Fibroblast of mammary gland (primary cell): Measurements from ENCODE around the gene LTF.

Experiments
- DNase-seq: peaks from one replicate; pipeline ENCODE4 v3.0.0-alpha.2; 2010; ENCODE audit warnings: low read depth
- H3K4me3 ChIP-seq: 2 replicates; pipeline ENCODE4 v1.5.1; 2011; ENCODE audit warnings: low read depth, mild to moderate bottlenecking, low read length, moderate library complexity; ENCODE audit not compliant: control insufficient read depth
- CTCF ChIP-seq: conservative IDR thresholded peaks from 2 replicates; pipeline ENCODE4 v1.5.1; 2011; ENCODE audit warnings: low read depth, low read length, inconsistent platforms; ENCODE audit not compliant: control insufficient read depth, insufficient read depth

The LTF gene

GRCh38 chr3:46477756-46478155 is 13.1 kb upstream of the LTF start:
- no peak for DNase-seq

GRCh38 chr3:46477145-46477544 is 12.4 kb upstream of the LTF start:
- H3K4me3 ChIP-seq: no peak overlapping the region
- no peak for DNase-seq
- no peak for TF ChIP-seq CTCF

More at GRCh38 chr3:46477756-46478155, 13.1 kb upstream of the LTF start:
- H3K4me3 ChIP-seq: no peak overlapping the region
- TF ChIP-seq CTCF: no peak

- no peak for DNase-seq
- H3K4me3 ChIP-seq: no peak overlapping the region
- no peak for TF ChIP-seq CTCF
Observed at GRCh38 chr3:46472736-46473135, 8.0 kb upstream of the LTF start.

- no peak for TF ChIP-seq CTCF
- no peak for DNase-seq
- no peak overlapping the region for H3K4me3 ChIP-seq
Observed at GRCh38 chr3:46471371-46471914, 6.7 kb upstream of the LTF start.

- TF ChIP-seq CTCF: no peak
- no peak for DNase-seq
- H3K4me3 ChIP-seq: no peak overlapping the region
Observed at GRCh38 chr3:46470831-46471230, 6.1 kb upstream of the LTF start.

GRCh38 chr3:46469680-46470357 is 5.1 kb upstream of the LTF start:
- no peak overlapping the region for H3K4me3 ChIP-seq
- no peak for DNase-seq
- TF ChIP-seq CTCF: no peak
